MM.1S (cell line): ENCODE results near the gene PFN3.

ENCODE experiments used
- EZH2 ChIP-seq: fragments of 300-600 bp; sonication (generic); optimal IDR thresholded peaks from 2 replicates; pipeline ENCODE3; 2017; ENCODE audit warnings: low read depth, mild to moderate bottlenecking, antibody characterized with exemption, low read length, mixed read lengths
- EZH2phosphoT487 ChIP-seq: fragments of 300-600 bp; sonication (generic); IDR thresholded peaks from 2 replicates; pipeline ENCODE4 v1.6.1; 2018; ENCODE audit warnings: antibody characterized with exemption, low read length
- TF ChIP-seq, protein P1 (sequence below): fragments of 300-600 bp; sonication (generic); IDR thresholded peaks from 2 replicates; pipeline ENCODE4 v1.5.1; 2016; ENCODE audit warnings: antibody characterized with exemption, low read length, mixed read lengths

DNA sequence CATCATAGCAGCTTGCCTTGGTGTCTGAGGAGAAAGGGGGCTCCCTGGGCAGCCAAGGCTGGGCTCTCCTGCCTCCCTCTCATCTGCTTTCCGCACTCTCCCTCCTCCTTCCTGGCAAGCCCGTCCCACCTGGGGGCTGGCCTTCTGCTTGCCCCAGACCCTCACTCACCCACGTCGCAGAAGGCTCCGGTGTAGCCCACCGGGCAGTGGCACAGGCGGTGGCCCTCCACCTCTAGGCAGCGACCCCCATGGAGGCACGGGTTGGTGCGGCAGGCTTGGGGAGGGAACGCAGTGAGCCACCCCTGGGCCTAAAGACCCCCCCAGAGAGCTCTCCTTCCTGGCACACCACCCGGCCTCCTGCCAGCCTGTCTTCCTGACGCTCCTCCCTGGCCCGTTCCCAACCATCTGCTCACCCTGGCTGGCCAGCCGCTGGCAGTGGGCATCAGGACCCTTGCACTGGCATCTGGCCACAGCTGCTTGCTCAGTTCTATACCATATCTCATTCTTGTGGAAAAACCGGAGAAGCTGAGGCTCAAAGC is 4.2 kb upstream of the PFN3 start:
- TF ChIP-seq EZH2: no peak
- TF ChIP-seq, protein P1, sequence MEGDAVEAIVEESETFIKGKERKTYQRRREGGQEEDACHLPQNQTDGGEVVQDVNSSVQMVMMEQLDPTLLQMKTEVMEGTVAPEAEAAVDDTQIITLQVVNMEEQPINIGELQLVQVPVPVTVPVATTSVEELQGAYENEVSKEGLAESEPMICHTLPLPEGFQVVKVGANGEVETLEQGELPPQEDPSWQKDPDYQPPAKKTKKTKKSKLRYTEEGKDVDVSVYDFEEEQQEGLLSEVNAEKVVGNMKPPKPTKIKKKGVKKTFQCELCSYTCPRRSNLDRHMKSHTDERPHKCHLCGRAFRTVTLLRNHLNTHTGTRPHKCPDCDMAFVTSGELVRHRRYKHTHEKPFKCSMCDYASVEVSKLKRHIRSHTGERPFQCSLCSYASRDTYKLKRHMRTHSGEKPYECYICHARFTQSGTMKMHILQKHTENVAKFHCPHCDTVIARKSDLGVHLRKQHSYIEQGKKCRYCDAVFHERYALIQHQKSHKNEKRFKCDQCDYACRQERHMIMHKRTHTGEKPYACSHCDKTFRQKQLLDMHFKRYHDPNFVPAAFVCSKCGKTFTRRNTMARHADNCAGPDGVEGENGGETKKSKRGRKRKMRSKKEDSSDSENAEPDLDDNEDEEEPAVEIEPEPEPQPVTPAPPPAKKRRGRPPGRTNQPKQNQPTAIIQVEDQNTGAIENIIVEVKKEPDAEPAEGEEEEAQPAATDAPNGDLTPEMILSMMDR: no peak
- TF ChIP-seq EZH2phosphoT487: no peak
